Erythroblast (primary cell): ENCODE results near the gene ALG12.
"Not testable (repeated sequence)": the region's sequence is repeated elsewhere in the genome, so short reads cannot be mapped to it uniquely, and the experiment has no call there.

ENCODE experiments used
- GATA1 ChIP-seq: IDR thresholded peaks from 2 replicates; pipeline ENCODE4 v1.6.1; 2011; ENCODE audit warnings: low read depth, mild to moderate bottlenecking, control low read depth, low read length, moderate library complexity
- POLR2A ChIP-seq: IDR thresholded peaks from 2 replicates; pipeline ENCODE4 v1.6.1; 2011; ENCODE audit warnings: mild to moderate bottlenecking, low read length

DNA sequence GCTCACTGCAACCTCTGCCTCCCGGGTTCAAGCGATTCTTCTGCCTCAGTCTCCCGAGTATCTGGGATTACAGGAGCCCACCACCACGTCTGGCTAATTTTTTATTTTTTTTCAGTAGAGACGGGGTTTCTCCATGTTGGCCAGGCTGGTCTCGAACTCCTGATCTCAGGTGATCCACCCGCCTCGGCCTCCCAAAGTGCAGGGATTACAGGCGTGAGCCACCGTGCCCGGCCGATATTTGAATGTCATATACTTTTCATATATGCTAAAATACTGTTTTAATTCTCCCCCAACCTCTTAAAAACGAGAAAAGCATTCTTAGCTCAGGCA is 65.7 kb downstream of the ALG12 start:
- not testable (repeated sequence) for TF ChIP-seq POLR2A, GATA1
